ENCODE results near the gene HOXA5.

The HOXA5 gene

DNA sequence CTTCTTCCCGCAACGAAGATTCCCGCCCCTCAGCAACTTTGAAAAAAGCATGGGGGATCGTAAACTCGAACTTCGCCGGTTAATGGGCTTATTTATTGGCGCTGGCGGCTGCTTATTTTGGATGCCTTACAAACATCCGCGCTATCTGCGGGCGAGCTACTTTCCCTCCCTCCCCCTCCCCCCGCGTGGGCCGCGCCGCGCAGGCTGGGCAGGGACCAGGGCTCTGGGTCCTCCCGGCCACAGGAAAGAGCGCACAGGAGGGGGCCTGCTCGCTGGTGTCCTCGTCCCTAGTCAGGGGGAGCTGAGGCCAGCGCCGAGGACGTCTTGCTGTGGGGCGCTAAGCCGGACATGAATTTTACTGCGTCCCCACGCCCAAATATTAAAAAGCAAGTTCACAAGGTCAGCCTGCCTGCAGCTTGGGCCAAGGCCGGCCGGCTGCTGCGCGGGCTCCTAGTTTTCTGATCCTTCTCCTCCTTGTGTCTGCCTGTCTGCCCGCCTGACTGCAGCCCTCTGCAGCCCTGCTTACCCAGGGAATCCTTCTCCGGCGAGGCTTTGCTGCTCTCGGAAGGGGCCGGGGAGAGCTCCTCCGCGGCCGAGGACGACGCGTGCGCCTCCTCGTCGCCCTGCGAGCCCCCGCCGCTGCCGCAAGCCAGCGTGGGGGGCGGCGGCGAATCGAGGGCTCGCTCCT lies 29.5 kb upstream of the HOXA5 start:
- TF ChIP-seq CTCF (IDR thresholded peaks at IDR 0.05; ENCODE audit: low read depth, low read length) = no peak
- DNase-seq (ENCODE audit: low read depth in 2 of 2) = no peak
- H3K4me3 ChIP-seq (replicated peaks in 1 of 2; ENCODE audit: low read depth in 2 of 2, low read length in 2 of 2) = no peak overlapping the region

DNA sequence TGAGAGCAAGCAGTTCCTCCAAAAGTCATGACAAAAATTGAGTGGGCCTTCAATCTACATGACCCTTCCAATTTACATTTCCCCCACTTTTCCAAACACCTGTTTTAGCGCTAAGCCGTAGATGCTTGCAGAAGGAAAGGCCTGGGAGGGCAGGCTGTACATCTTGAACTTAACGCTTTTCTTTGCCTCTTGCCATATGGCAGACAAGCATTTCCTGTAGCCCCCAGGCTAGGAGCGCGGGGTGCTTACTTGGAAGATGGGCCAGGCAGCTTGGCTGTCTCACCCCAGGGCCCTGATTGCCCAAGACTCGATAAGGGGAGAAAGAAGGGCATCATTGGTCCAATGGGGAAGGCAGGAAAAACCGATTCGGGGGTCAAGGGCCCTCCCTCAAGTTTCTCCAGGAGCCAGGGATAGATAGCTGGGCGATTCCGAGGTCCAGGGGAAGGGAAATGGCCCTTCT lies 28.9 kb upstream of the HOXA5 start:
- TF ChIP-seq CTCF (IDR thresholded peaks at IDR 0.05; ENCODE audit: low read depth, low read length) = no peak
- no peak for DNase-seq (ENCODE audit: low read depth in 2 of 2)
- H3K4me3 ChIP-seq (replicated peaks in 1 of 2; ENCODE audit: low read depth in 2 of 2, low read length in 2 of 2) = no peak overlapping the region

- no peak for DNase-seq (ENCODE audit: low read depth in 2 of 2)
- TF ChIP-seq CTCF (IDR thresholded peaks at IDR 0.05; ENCODE audit: low read depth, low read length) = no peak
- H3K4me3 ChIP-seq (replicated peaks in 1 of 2; ENCODE audit: low read depth in 2 of 2, low read length in 2 of 2) = no peak overlapping the region
Observed at GRCh38 chr7:27171637-27172314, 28.3 kb upstream of the HOXA5 start.

- no peak overlapping the region for H3K4me3 ChIP-seq (replicated peaks in 1 of 2; ENCODE audit: low read depth in 2 of 2, low read length in 2 of 2)
- DNase-seq (ENCODE audit: low read depth in 2 of 2) = no peak
- no peak for TF ChIP-seq CTCF (IDR thresholded peaks at IDR 0.05; ENCODE audit: low read depth, low read length)
Observed at GRCh38 chr7:27171325-27171636, 27.8 kb upstream of the HOXA5 start.

DNA sequence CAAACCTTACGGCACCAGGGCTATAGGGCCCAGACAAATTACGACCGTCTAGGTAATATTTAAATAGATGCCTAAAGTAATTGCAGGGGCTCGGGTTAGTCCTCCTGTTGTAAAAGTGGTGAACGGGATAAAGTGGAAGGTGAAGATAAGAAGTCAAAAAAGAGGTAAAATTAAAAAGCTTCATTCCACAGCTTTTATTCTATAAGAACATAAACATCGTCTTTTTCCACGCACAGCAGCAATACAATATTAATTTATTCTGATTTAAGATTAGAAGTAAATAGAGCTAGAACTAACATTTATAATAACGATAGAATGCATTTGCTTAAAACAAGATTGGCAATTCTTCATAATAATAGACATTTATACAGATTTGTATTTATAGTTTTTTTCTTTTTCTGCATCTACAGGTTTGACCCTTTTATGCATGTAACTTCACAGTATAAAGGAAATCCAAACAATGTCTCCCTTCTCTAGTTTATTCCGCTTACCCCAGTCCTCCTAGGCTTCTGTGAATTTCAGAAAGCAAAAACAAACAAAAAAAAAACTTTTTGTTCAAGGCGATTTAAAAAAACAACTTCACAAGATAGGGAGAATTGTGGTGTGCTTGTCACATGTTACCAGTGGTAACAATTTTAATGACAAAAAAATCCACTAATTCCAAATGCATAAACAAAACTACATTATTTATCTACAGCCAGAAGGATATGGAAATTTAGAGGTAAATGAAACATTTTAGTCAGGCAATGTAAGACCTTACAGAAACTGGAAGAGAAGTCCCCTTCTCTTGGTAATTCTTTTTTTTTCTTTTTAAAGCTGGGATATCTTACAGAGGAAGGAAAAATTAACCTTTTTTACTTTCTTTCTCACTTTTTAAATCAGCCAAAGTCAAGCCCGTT lies 27.2 kb upstream of the HOXA5 start:
- no peak for TF ChIP-seq CTCF (IDR thresholded peaks at IDR 0.05; ENCODE audit: low read depth, low read length)
- DNase-seq (ENCODE audit: low read depth in 2 of 2) = no peak
- no peak overlapping the region for H3K4me3 ChIP-seq (replicated peaks in 1 of 2; ENCODE audit: low read depth in 2 of 2, low read length in 2 of 2)

DNA sequence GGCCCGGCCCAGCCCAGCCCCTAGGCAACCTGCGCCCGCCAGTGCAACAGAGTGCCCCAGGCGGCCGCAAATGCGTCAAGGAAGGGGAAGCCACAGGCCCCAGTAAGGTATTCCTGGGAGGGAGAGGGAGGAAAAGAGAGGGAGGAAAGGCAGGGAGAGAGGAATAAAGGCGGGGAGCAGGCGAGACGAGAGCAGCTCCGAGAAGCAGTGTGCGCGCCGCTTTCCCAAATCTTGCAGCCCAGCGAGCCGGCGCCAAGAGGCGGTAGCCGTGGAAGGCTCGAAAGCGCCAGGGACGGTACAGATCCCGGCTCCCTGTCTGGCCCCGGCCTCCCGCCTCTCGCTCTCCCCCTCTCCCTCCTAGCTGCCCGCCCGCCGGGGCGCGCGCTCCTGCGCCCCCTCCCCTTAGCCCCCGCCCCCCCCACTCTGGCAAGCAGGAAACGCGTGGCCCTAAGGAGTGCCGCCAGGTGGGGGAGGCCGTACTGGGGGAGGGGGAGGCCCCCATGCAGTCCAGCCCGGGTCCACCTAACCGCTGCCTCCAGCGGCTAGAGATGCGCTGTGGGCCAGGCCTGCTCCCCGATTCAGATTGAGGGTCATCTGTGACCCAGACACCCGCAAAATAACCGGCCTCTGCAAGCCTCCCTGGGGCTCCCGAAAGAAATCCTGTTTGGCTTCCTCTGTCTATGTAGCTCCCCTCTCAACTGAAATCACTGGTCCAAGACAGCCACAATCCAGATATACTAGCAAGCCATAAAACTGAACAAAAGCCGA lies 26.4 kb upstream of the HOXA5 start:
- DNase-seq (ENCODE audit: low read depth in 2 of 2) = no peak
- no peak for TF ChIP-seq CTCF (IDR thresholded peaks at IDR 0.05; ENCODE audit: low read depth, low read length)
- H3K4me3 ChIP-seq (replicated peaks in 1 of 2; ENCODE audit: low read depth in 2 of 2, low read length in 2 of 2) = no peak overlapping the region

Data from cardiac fibroblast (primary cell).